Measurements from ENCODE around the gene MIDN.

The MIDN gene

GRCh38 chr19:1291761-1292418, 43.5 kb downstream of the MIDN start:
- Histone ChIP-seq H3K36me3 (no peaks in the 10 kb centered on the region), H3K9ac (peak overlapping the region in 1 of 11 experiments; percentile 43; a peak in 2 of 22 replicates), H3K4me3 (no peak overlapping the region), H3K4me1 (peaks cover 8 to 78% (median 68%) of the 10 kb centered on the region in 10 experiments; a peak in 18 of 20 replicates), H4K20me1 (peaks cover 0 to 86% (median 57%) of the 10 kb centered on the region in 11 experiments; a peak in 18 of 22 replicates), H3K27ac (no peak overlapping the region), H3K9me3 (replicated peaks in 1 of 11) (no peaks in the 10 kb centered on the region), H3K4me2 (peak overlapping the region in 10 of 11 experiments; percentile 3 to 89 (median 69); a peak in 18 of 22 replicates), H3K27me3 (peaks cover 53 to 97% (median 88%) of the 10 kb centered on the region in 11 experiments)
- TF ChIP-seq Cebpa-rat (IDR thresholded peaks at IDR 0.05), result no peak

GRCh38 chr19:1292419-1293151, 44.2 kb downstream of the MIDN start:
- no peaks in the 10 kb centered on the region for H3K9me3 ChIP-seq (replicated peaks in 1 of 11)
- peak overlapping the region in 10 of 11 experiments; percentile 3 to 89 (median 69); a peak in 18 of 22 replicates for H3K4me2 ChIP-seq
- peaks cover 0 to 79% (median 51%) of the 10 kb centered on the region in 11 experiments; a peak in 18 of 22 replicates for H4K20me1 ChIP-seq
- peaks cover 5 to 71% (median 61%) of the 10 kb centered on the region in 10 experiments; a peak in 18 of 20 replicates for H3K4me1 ChIP-seq
- H3K27me3 ChIP-seq, result peaks cover 46 to 93% (median 81%) of the 10 kb centered on the region in 11 experiments
- H3K36me3 ChIP-seq, result no peaks in the 10 kb centered on the region
- no peak overlapping the region for H3K27ac ChIP-seq
- TF ChIP-seq Cebpa-rat (IDR thresholded peaks at IDR 0.05), result no peak
- H3K4me3 ChIP-seq, result no peak overlapping the region
- peak overlapping the region in 1 of 11 experiments; percentile 18; a peak in 1 of 22 replicates for H3K9ac ChIP-seq

- peak overlapping the region in 4 of 11 experiments; percentile 1 to 60 (median 50); a peak in 5 of 22 replicates for H3K9ac ChIP-seq
- no peaks in the 10 kb centered on the region for H3K9me3 ChIP-seq (replicated peaks in 1 of 11)
- no peak for TF ChIP-seq Cebpa-rat (IDR thresholded peaks at IDR 0.05)
- H3K27me3 ChIP-seq, result peaks cover 34 to 79% (median 67%) of the 10 kb centered on the region in 11 experiments; a peak in 20 of 22 replicates
- peak overlapping the region; percentile 2 to 89 (median 73); a peak in 20 of 22 replicates for H3K4me2 ChIP-seq
- peaks cover 0 to 65% (median 37%) of the 10 kb centered on the region in 11 experiments; a peak in 16 of 22 replicates for H4K20me1 ChIP-seq
- no peaks in the 10 kb centered on the region for H3K36me3 ChIP-seq
- H3K27ac ChIP-seq, result no peak overlapping the region
- peaks cover 5 to 67% (median 57%) of the 10 kb centered on the region in 10 experiments; a peak in 18 of 20 replicates for H3K4me1 ChIP-seq
- peak overlapping the region in 2 of 10 experiments; percentile 1 to 29; a peak in 1 of 20 replicates for H3K4me3 ChIP-seq
Measured at GRCh38 chr19:1293782-1294604, 45.6 kb downstream of the MIDN start.

- Histone ChIP-seq H3K27ac (no peak overlapping the region), H3K27me3 (peaks cover 34 to 72% (median 60%) of the 10 kb centered on the region in 11 experiments; a peak in 20 of 22 replicates), H3K9me3 (replicated peaks in 1 of 11) (no peaks in the 10 kb centered on the region), H3K36me3 (no peaks in the 10 kb centered on the region), H3K9ac (0 out of 22 replicates have a peak overlapping the region, but pooled peaks of 2 of the 11 experiments have one; percentile 1 to 56), H4K20me1 (peaks cover 0 to 58% (median 36%) of the 10 kb centered on the region in 11 experiments; a peak in 16 of 22 replicates), H3K4me1 (peaks cover 5 to 65% (median 57%) of the 10 kb centered on the region in 10 experiments; a peak in 18 of 20 replicates), H3K4me2 (peak overlapping the region in 10 of 11 experiments; percentile 9 to 89 (median 74); a peak in 17 of 22 replicates), H3K4me3 (no peak overlapping the region)
- TF ChIP-seq Cebpa-rat (IDR thresholded peaks at IDR 0.05), result no peak
Measured at GRCh38 chr19:1294688-1295087, 46.3 kb downstream of the MIDN start.

GRCh38 chr19:1295169-1296012, 47.0 kb downstream of the MIDN start:
- H3K4me1 ChIP-seq, result peaks cover 5 to 62% (median 57%) of the 10 kb centered on the region in 10 experiments; a peak in 18 of 20 replicates
- TF ChIP-seq Cebpa-rat (IDR thresholded peaks at IDR 0.05), result no peak
- no peak overlapping the region for H3K27ac ChIP-seq
- no peak overlapping the region for H3K4me3 ChIP-seq
- peaks cover 0 to 52% (median 35%) of the 10 kb centered on the region in 11 experiments; a peak in 16 of 22 replicates for H4K20me1 ChIP-seq
- 0 out of 22 replicates have a peak overlapping the region, but pooled peaks of 1 of the 11 experiments have one; percentile 25 for H3K9ac ChIP-seq
- H3K36me3 ChIP-seq, result no peaks in the 10 kb centered on the region
- no peaks in the 10 kb centered on the region for H3K9me3 ChIP-seq (replicated peaks in 1 of 11)
- peak overlapping the region in 10 of 11 experiments; percentile 41 to 89 (median 74); a peak in 20 of 22 replicates for H3K4me2 ChIP-seq
- H3K27me3 ChIP-seq, result peaks cover 30 to 65% (median 55%) of the 10 kb centered on the region in 11 experiments; a peak in 20 of 22 replicates

- peak overlapping the region in 7 of 11 experiments; percentile 37 to 67 (median 58); a peak in 14 of 22 replicates for H3K4me2 ChIP-seq
Measured at GRCh38 chr19:1296078-1296477, 47.7 kb downstream of the MIDN start.

More at GRCh38 chr19:1296078-1296477, 47.7 kb downstream of the MIDN start:
- H3K27me3 ChIP-seq, result peaks cover 24 to 58% (median 48%) of the 10 kb centered on the region in 11 experiments; a peak in 20 of 22 replicates
- no peak overlapping the region for H3K4me3 ChIP-seq
- no peak for TF ChIP-seq Cebpa-rat (IDR thresholded peaks at IDR 0.05)
- H3K9me3 ChIP-seq (replicated peaks in 1 of 11), result no peaks in the 10 kb centered on the region
- no peaks in the 10 kb centered on the region for H3K36me3 ChIP-seq
- H3K4me1 ChIP-seq, result peaks cover 5 to 55% (median 50%) of the 10 kb centered on the region in 10 experiments; a peak in 18 of 20 replicates
- peaks cover 0 to 46% (median 28%) of the 10 kb centered on the region in 11 experiments; a peak in 16 of 22 replicates for H4K20me1 ChIP-seq
- H3K27ac ChIP-seq, result no peak overlapping the region
- 0 out of 22 replicates have a peak overlapping the region, but pooled peaks of 1 of the 11 experiments have one; percentile 40 for H3K9ac ChIP-seq

All from BLaER1 treated with 17β-estradiol and CSF1 and Interleukin-3, amounts not matched to agents 10 nM and 100 nM (cell line).